Mammary epithelial cell (primary cell): ENCODE data around the gene CDK9.

ENCODE experiments used
- EZH2 ChIP-seq: IDR thresholded peaks from 2 replicates; pipeline ENCODE4 v1.6.1; 2012; ENCODE audit warnings: low read length, inconsistent platforms, borderline replicate concordance
- TF ChIP-seq, protein P1 (sequence below), 2 donors: IDR thresholded peaks in 1 of 2; conservative IDR thresholded peaks in 1 of 2; 2 replicates each; pipeline ENCODE4 v1.5.1; 2011 to 2012; ENCODE audit warnings: inconsistent platforms in 2 of 2, low read length in 2 of 2, mild to moderate bottlenecking in 2 of 2, control low read depth in 1 of 2, low read depth in 1 of 2; ENCODE audit not compliant: insufficient read depth in 1 of 2; ENCODE audit errors: extremely low read depth in 1 of 2

DNA sequence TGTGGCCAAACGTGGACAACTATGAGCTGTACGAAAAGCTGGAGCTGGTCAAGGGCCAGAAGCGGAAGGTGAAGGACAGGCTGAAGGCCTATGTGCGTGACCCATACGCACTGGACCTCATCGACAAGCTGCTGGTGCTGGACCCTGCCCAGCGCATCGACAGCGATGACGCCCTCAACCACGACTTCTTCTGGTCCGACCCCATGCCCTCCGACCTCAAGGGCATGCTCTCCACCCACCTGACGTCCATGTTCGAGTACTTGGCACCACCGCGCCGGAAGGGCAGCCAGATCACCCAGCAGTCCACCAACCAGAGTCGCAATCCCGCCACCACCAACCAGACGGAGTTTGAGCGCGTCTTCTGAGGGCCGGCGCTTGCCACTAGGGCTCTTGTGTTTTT is 3.3 kb downstream of the CDK9 start:
- TF ChIP-seq, protein P1, sequence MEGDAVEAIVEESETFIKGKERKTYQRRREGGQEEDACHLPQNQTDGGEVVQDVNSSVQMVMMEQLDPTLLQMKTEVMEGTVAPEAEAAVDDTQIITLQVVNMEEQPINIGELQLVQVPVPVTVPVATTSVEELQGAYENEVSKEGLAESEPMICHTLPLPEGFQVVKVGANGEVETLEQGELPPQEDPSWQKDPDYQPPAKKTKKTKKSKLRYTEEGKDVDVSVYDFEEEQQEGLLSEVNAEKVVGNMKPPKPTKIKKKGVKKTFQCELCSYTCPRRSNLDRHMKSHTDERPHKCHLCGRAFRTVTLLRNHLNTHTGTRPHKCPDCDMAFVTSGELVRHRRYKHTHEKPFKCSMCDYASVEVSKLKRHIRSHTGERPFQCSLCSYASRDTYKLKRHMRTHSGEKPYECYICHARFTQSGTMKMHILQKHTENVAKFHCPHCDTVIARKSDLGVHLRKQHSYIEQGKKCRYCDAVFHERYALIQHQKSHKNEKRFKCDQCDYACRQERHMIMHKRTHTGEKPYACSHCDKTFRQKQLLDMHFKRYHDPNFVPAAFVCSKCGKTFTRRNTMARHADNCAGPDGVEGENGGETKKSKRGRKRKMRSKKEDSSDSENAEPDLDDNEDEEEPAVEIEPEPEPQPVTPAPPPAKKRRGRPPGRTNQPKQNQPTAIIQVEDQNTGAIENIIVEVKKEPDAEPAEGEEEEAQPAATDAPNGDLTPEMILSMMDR (conservative IDR thresholded peaks at IDR 0.05 in 1 of 2, IDR thresholded peaks at IDR 0.05 in 1 of 2; ENCODE audit: extremely low read depth in 1 of 2, insufficient read depth in 1 of 2, low read depth in 1 of 2, low read length in 2 of 2) = no peak
- TF ChIP-seq EZH2 = no peak
